SW 1271 (cell line): ENCODE data around the gene ADAMTS12.
A peak's percentile ranks its signal among the peaks of the same experiment; 100 is the strongest.
"Not testable (repeated sequence)": the region's sequence is repeated elsewhere in the genome, so short reads cannot be mapped to it uniquely, and the experiment has no call there.

ENCODE experiments used
- DNase-seq, 2 experiments: peaks; one replicate each; lab custom pipeline; 2025; lab: John Stamatoyannopoulos, UW

The ADAMTS12 gene

GRCh38 chr5:33524476-33524875 is 367.3 kb downstream of the ADAMTS12 start:
- DNase-seq: no peak

- DNase-seq: no peak
Measured at GRCh38 chr5:33523208-33523771, 368.5 kb downstream of the ADAMTS12 start.

DNA sequence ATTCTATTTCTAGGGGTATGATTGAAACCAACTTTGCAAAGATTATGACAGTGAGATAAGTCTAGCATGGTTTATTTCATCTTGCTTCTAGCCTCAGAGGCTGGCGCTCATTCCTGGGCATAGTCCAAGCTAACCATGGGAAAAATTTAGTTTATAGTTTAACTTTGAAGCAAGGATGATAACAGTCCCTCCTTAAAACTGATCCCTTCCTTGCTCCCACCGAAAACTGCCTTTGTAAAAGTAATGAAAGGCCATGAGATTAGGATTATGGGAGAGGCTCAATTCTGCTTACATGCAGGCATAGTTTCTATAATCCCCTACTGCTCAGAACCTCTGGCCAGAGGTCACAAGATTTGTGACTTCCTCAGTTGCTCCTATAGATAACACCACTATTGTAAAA is 375.4 kb downstream of the ADAMTS12 start:
- no peak for DNase-seq

DNA sequence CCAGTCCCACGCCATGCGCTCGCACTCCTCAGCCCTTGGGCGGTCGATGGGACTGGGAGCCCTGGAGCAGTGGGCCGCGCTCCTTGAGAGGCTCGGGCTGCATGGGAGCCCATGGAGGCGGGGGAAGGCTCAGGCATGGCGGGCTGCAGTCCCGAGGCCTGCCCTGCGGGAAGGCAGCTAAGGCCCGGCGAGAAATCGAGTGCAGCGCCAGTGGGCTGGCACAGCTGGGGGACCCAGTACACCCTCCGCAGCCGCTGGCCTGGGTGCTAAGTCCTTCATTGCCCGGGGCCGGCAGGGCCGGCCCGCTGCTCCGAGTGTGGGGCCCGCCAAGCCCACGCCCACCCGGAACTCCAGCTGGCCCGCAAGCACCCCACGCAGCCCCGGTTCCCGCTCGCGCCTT is 376.4 kb downstream of the ADAMTS12 start:
- DNase-seq: not testable (repeated sequence)

- DNase-seq: no peak
Measured at GRCh38 chr5:33513462-33514185, 378.2 kb downstream of the ADAMTS12 start.

DNA sequence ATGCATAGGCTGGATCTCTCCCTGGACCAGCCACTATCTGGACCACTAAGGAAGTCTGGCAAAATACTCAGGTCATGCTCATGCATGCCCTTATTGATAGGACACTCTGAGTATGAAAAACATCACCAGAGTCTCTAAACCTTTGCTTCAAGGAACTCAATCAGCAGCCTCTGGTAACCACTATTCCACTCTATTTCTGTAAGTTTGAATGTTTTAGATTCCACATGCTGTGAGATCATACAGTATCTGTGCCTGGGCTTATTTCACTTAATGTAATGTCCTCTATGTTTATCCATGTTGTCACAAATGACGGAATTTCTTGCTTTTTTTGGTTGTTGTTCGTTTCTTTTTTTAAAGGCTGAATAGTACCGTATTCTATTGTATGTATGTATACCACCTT is 382.8 kb downstream of the ADAMTS12 start:
- no peak for DNase-seq

GRCh38 chr5:33507426-33507825 is 384.4 kb downstream of the ADAMTS12 start:
- DNase-seq: no peak

DNA sequence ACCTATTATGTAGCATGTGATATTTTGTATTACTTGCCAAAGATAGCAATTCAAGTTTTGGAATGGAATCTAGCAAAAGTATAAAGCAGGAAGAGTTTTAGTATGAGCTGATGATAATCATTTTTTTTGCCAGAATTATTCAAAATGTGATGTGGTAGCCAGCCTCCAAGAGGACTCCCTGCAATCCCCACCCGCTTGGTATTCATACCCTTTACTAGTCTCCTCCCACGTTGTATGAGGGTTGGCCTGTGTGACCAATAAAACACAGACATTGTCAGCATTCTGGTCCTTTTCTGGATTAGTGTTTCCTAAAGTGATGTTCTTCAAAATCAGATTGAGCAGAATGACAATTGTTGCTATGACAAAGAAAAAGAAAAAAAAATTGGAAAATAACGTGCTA is 387.2 kb downstream of the ADAMTS12 start:
- DNase-seq: no peak

GRCh38 chr5:33501899-33502298 is 389.9 kb downstream of the ADAMTS12 start:
- DNase-seq: no peak

DNA sequence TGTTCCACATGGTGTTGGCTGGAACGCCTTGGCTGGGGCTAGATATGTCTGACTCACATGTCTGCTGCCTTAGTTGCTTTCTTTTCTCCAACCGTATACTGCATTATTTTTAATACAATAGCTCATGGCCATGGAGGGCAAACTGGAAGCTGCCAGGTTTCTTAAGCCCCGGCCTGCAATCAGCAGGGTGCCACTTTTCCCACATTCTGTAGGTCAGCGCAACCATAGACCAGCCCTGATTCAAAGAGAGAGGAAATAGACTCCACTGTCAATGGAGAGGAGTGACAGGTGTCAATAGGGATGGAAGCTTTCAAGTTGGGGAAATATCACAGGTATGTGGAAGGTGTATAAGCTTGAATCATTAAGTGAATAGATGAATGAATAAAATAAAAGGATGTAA is 390.5 kb downstream of the ADAMTS12 start:
- no peak for DNase-seq

DNA sequence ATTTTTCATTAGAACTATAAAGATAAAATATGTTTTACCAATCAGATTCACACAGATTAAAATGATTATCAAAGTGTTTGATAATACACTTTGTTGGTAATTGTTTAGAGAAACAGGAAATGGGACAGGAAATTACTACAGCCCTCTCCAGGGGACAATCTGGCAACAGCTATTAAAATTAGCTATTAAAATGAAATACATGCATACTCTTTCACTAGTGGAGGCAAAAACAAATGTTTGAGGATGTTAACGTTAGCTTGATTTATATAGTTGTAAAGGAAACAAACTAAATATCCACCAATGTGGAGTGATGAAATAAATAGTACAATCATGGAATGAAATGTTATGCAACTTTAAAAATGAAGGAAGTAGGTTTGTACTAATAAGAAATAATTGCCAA is 397.3 kb downstream of the ADAMTS12 start:
- DNase-seq: no peak

- no peak for DNase-seq
Measured at GRCh38 chr5:33491941-33492340, 399.8 kb downstream of the ADAMTS12 start.

DNA sequence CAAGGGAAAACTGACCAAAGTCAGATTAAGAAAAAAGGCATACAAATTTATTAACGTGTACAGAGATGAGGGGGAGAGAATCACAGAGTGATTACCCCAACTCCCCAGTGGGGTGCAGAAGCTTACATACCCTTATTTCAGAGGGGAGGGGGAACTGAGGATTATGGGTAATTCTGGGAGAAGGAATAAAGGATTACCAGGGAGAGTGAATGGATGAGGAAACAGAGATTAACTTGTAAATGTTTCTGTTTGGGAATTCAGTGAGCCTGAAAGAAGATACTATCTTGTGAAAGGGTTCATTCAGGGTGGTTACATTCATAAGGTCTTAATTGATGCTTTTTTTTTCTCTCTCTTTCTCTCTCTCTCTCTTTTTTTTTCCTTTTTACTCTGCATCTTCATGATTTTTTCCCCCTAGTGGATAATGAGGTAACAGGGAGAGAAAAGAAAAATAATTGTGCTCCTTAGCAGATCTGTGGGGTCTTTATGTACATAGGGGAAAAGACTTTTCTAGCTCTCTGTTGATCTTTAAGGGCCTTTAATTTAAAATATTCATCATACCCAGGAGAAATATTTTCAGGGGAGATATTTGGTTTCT is 401.6 kb downstream of the ADAMTS12 start:
- DNase-seq: peak in 1 of 2 experiments; percentile 21

DNA sequence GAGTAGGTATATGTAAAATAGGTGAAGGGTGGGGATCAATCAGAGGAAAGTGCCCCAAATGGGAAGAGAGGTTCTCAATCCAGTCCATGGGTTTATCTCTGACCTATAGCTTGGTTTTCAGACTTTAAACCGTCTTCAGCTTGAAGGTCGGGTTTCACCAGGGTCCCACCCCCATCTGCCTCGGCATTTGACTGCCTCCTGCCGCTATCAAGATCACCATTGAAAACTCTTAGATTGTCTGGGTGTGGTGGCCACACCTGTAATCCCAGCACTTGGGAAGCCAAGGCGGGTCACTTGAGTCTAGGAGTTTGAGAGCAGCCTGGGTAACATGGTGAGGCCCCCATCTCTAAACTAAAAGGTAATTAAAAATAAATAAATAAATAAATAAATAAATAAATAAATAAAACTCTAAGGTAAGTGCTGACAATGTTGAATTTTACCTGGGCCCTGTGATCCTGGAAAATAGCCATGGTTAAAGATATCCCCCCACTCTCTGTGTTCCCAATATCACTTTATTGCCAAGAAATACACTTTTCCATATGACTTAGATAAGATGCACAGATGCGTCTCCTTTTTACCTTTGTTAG is 402.2 kb downstream of the ADAMTS12 start:
- DNase-seq: no peak

DNA sequence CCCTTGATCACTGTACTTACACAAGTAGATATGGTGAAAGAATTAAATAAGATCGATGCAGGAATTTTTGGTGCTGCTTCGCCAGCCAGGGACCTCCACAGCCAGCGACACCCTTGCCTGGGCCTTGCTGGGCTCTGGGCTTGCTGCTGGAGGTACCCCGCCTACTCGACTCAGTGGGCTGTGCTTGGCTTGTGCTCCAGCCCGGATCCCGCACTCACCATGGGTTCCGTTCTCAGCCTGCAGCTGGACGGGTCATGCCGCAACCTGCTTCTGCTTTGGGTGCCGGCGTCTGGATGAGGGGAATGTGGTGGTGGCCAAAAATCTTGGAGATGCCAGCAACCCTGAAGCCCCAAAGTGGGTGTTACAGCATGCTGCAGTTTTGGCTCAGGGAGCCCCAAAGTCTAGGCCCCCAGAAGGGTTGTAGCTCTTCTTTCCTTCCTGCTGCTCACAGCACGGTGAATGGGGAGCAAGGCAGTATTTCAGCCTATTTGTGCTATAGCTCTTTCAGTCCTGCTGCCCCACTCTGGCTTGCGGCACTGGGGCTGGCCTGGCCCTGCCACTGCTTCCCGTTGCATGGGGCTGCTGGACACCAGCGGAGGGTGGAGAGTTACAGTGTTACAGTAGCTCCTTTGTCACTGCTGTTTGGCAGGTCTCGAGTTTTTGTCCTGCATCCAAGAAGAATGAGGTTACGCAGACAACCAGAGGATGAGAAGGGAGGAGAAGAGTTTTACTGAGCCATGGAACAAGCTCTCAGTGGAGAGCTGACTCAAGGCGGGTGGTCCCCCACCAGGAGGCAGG is 403.0 kb downstream of the ADAMTS12 start:
- no peak for DNase-seq

GRCh38 chr5:33487236-33487635 is 404.6 kb downstream of the ADAMTS12 start:
- no peak for DNase-seq

DNA sequence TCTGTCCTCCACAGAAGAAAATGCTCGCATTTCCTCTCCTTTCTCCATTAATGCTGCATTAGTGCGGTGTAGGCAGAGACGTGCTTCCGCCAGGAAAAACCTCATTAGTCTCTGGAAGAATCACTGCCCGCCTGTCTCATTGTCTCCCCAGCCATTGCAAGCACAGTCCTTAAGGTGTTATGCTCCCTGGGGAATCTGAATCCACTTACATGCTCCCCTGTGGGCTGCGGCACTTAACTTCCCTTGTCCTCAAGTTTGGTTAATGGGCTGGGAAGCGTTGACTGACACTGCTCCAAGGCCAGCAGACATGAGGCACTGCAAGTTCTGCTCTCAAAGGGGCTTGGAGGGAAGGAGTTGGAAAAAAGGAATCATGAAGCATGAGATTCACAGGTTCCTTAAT is 409.5 kb downstream of the ADAMTS12 start:
- no peak for DNase-seq

DNA sequence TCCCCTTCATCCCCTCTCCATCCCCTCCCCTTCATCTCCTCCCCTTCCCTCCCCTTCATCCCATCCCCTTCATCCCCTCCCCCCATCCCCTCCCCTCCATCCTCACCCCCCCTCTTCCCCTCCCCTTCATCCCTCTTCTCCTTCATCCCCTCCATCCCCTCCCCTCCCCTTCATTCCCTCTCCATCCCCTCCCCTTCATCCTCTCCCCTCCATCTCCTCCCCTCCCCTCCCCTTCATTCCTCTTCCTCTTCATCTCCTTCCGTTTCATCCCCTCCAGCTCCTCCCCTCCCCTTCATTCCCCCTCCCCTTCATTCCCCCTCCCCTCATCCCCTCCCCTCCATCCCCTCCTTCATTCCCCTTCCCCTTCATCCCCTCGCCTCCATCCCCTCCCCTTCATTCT is 410.9 kb downstream of the ADAMTS12 start:
- no peak for DNase-seq

- DNase-seq: no peak
Measured at GRCh38 chr5:33479311-33479710, 412.5 kb downstream of the ADAMTS12 start.

DNA sequence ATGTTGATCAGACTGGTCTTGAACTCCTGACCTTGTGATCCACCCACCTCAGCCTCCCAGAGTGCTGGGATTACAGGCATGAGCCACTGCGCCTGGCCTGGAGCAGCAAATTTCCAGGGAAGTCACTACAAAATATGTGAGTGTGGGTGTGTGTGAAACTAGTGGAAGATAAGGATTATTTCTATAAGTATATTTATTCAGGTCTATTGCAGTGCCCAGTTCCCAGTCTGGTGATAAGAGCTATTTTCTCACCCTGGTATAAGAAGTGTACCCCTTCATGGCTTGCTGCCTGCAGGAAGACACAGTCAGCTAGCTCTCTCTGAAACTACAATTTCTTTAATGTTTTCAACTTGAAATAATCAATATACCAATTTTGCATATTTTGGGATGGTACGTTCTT is 414.0 kb downstream of the ADAMTS12 start:
- DNase-seq: no peak

- no peak for DNase-seq
Measured at GRCh38 chr5:33476992-33477391, 414.8 kb downstream of the ADAMTS12 start.

- no peak for DNase-seq
Measured at GRCh38 chr5:33475706-33476105, 416.1 kb downstream of the ADAMTS12 start.
